Thyroid gland (tissue), 4 donors: ENCODE results near the gene MAPRE2.

Experiments
- POLR2A ChIP-seq, 2 donors: fragments of 450-650 bp; IDR thresholded peaks; one replicate each; pipeline ENCODE4 v1.6.1; 2017; ENCODE audit warnings: antibody characterized with exemption in 2 of 2, mild to moderate bottlenecking in 2 of 2, moderate library complexity in 1 of 2
- TF ChIP-seq, protein P1 (sequence below), 6 experiments: fragments of 200-600 bp in 3 of 6; fragments of 450-650 bp in 3 of 6; sonication (generic) in 3 of 6; IDR thresholded peaks; one replicate each; pipeline ENCODE4 v1.5.1; 2016 to 2019; ENCODE audit warnings: antibody characterized with exemption in 6 of 6, mild to moderate bottlenecking in 2 of 6, inconsistent platforms in 1 of 6, moderate library complexity in 1 of 6

DNA sequence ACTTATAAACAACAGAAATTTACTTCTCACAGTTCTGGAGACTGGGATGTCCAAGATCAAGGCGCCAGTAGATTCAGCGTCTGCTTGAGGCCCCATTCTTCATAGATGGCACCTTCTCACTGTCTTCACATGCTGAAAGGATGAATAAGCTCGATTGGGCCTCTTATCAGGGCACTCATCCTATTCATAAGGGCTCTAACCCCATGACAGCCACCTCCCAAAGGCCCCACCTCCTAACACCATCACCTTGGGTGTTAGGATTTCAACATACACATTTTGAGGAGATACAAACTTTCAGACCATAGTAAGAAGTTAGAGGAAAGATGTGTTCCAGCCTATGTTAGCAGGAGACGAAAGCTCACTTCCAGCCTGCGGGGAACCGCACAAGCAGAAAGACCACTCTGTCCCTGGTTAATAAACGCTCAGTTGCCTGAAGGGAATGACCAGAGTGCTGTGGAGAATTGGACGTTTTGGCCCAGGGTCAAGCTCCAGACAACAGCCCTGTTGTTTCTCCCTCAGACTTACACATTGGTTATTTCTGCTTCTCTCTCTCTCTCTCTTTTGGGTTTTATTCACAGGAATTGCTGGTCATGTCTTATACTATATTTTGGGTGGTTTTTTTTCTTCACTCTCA is 90.3 kb downstream of the MAPRE2 start:
- TF ChIP-seq POLR2A (IDR thresholded peaks at IDR 0.05), result no peak
- TF ChIP-seq, protein P1, sequence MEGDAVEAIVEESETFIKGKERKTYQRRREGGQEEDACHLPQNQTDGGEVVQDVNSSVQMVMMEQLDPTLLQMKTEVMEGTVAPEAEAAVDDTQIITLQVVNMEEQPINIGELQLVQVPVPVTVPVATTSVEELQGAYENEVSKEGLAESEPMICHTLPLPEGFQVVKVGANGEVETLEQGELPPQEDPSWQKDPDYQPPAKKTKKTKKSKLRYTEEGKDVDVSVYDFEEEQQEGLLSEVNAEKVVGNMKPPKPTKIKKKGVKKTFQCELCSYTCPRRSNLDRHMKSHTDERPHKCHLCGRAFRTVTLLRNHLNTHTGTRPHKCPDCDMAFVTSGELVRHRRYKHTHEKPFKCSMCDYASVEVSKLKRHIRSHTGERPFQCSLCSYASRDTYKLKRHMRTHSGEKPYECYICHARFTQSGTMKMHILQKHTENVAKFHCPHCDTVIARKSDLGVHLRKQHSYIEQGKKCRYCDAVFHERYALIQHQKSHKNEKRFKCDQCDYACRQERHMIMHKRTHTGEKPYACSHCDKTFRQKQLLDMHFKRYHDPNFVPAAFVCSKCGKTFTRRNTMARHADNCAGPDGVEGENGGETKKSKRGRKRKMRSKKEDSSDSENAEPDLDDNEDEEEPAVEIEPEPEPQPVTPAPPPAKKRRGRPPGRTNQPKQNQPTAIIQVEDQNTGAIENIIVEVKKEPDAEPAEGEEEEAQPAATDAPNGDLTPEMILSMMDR (IDR thresholded peaks at IDR 0.05), result no peak
